Measurements from ENCODE around the gene IFNA2. TPM values are rescaled to one million over a fixed set of nuclear protein-coding genes. Genes with fewer than 3 reads are reported as not detected.

The IFNA2 gene
- total and polyA plus RNA-seq, 4 donors, result not detected

DNA sequence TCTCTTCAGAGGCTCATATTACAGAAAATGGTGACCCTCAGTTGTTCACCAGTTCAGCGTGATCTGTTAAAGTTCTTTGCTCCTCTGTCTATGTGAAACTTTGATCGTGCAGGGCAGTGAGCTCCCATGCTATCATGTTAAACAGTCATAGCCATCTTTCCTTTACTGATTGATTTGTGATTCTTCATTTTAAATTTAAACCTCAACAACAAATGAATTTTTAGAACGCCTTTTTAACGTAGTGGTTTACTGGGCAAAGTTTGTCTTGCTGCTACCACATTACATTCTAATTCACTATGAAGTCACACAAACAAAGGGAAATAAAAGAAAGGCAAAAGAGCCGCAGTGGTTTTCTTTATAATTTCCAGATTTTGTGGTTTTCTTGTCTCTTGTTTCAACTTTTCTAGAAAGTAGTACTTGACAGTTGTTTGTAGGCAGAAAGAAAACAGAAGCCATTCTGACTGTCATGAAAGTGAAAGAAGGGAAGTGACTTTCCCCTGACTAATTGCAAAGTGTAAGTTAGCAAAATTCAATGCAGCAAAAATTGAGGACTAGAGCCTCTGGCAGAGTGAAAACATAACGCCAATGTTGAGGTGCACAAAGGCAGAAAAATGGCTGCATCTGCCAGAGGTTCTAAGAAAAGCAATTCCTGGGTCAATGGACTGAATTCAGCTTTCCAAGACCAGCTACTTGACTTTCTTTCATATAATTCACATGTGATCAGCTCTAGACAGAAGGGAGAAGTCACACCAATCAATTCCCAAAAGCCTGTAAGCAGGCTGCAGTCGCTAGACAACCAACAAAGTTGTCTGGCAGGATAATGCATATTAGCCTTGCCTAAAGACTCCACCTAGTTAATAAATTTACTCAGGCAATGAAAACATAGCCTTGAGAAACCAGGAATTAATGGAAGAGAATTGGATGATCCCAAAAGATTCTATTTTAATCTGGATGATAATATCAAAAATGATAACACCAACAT lies 27.4 kb downstream of the IFNA2 start (continued):
- TF ChIP-seq RXRA (IDR thresholded peaks at IDR 0.05) (no peak), YY1 (IDR thresholded peaks at IDR 0.05) (no peak), FOXA1 (IDR thresholded peaks at IDR 0.05) (no peak)

DNA sequence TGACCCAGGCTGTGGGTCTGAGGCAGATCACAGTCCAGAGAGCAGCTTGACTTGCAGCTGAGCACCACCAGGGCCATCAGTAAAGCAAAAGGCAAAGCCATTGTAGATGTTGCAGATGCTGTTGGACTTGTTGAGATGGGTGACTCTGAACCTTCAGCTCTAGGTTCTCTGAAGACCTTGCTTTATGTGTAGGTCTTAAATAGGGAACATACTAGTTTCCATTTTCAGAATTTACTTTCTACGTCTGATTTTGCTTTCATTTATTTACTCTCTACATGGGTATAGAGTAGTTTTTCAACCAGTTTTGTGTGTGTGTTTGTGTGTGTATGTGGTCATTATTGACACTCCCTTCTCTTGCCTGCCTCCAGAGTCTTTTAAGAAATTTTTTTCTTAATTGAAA lies 34.4 kb downstream of the IFNA2 start, which contains the start of gene IFNA6:
Gene IFNA6 (minus strand): TSS at position 101 of the 400 bp plus-strand sequence. CDS start 0 bp downstream, at position 101.
- WGBS, result 85% methylated on average over 1 of the region's 1 CpG
- no peak within 1 kb of the TSS for H3K4me3 ChIP-seq (ENCODE audit: low read depth in 1 of 3, low read length in 3 of 3)
- H3K9ac ChIP-seq (ENCODE audit: low read depth in 1 of 2, low read length in 2 of 2), result no peak within 1 kb of the TSS
- no peaks in the 10 kb centered on the region for H3K36me3 ChIP-seq (ENCODE audit: control insufficient read depth in 4 of 4, insufficient read depth in 3 of 4, low read depth in 1 of 4, low read length in 3 of 4)
- H3K27ac ChIP-seq (ENCODE audit: low read depth in 1 of 2, low read length in 2 of 2), result no peak within 1 kb of the TSS
- H3K4me1 ChIP-seq (ENCODE audit: control insufficient read depth in 4 of 4, insufficient read depth in 4 of 4, low read length in 3 of 4), result no peaks in the 10 kb centered on the region
- no peak for DNase-seq (ENCODE audit: low spot score)
- H3K9me3 ChIP-seq (ENCODE audit: control insufficient read depth in 4 of 4, low read length in 3 of 4), result no peaks in the 10 kb centered on the region
- TF ChIP-seq NR2F2 (IDR thresholded peaks at IDR 0.05), result no peak
- no peak for TF ChIP-seq FOXA1 (IDR thresholded peaks at IDR 0.05)
- no peak for TF ChIP-seq EGR1 (IDR thresholded peaks at IDR 0.05; ENCODE audit: low read depth in 2 of 2)
- TF ChIP-seq HNF4G (IDR thresholded peaks at IDR 0.05), result no peak
- TF ChIP-seq RAD21 (IDR thresholded peaks at IDR 0.05), result no peak
- TF ChIP-seq, protein P1, sequence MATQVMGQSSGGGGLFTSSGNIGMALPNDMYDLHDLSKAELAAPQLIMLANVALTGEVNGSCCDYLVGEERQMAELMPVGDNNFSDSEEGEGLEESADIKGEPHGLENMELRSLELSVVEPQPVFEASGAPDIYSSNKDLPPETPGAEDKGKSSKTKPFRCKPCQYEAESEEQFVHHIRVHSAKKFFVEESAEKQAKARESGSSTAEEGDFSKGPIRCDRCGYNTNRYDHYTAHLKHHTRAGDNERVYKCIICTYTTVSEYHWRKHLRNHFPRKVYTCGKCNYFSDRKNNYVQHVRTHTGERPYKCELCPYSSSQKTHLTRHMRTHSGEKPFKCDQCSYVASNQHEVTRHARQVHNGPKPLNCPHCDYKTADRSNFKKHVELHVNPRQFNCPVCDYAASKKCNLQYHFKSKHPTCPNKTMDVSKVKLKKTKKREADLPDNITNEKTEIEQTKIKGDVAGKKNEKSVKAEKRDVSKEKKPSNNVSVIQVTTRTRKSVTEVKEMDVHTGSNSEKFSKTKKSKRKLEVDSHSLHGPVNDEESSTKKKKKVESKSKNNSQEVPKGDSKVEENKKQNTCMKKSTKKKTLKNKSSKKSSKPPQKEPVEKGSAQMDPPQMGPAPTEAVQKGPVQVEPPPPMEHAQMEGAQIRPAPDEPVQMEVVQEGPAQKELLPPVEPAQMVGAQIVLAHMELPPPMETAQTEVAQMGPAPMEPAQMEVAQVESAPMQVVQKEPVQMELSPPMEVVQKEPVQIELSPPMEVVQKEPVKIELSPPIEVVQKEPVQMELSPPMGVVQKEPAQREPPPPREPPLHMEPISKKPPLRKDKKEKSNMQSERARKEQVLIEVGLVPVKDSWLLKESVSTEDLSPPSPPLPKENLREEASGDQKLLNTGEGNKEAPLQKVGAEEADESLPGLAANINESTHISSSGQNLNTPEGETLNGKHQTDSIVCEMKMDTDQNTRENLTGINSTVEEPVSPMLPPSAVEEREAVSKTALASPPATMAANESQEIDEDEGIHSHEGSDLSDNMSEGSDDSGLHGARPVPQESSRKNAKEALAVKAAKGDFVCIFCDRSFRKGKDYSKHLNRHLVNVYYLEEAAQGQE (IDR thresholded peaks at IDR 0.05), result no peak
- no peak for TF ChIP-seq SP1 (IDR thresholded peaks at IDR 0.05)
- TF ChIP-seq, protein P2, sequence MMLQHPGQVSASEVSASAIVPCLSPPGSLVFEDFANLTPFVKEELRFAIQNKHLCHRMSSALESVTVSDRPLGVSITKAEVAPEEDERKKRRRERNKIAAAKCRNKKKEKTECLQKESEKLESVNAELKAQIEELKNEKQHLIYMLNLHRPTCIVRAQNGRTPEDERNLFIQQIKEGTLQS (IDR thresholded peaks at IDR 0.05), result no peak
- TF ChIP-seq, protein P3, sequence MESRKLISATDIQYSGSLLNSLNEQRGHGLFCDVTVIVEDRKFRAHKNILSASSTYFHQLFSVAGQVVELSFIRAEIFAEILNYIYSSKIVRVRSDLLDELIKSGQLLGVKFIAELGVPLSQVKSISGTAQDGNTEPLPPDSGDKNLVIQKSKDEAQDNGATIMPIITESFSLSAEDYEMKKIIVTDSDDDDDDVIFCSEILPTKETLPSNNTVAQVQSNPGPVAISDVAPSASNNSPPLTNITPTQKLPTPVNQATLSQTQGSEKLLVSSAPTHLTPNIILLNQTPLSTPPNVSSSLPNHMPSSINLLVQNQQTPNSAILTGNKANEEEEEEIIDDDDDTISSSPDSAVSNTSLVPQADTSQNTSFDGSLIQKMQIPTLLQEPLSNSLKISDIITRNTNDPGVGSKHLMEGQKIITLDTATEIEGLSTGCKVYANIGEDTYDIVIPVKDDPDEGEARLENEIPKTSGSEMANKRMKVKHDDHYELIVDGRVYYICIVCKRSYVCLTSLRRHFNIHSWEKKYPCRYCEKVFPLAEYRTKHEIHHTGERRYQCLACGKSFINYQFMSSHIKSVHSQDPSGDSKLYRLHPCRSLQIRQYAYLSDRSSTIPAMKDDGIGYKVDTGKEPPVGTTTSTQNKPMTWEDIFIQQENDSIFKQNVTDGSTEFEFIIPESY (IDR thresholded peaks at IDR 0.05), result no peak
- no peak for TF ChIP-seq GABPA (IDR thresholded peaks at IDR 0.05 in 1 of 2, conservative IDR thresholded peaks at IDR 0.05 in 1 of 2)
- TF ChIP-seq HNF4A (conservative IDR thresholded peaks at IDR 0.05), result no peak
- no peak for TF ChIP-seq FOXA2 (IDR thresholded peaks at IDR 0.05)
- TF ChIP-seq, protein P4, sequence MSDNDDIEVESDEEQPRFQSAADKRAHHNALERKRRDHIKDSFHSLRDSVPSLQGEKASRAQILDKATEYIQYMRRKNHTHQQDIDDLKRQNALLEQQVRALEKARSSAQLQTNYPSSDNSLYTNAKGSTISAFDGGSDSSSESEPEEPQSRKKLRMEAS (IDR thresholded peaks at IDR 0.05), result no peak
- no peak for TF ChIP-seq TAF1 (conservative IDR thresholded peaks at IDR 0.05)
- peaks cover 0 to 17% (median 3%) of the 10 kb centered on the region in 4 donors for H3K27me3 ChIP-seq (ENCODE audit: control insufficient read depth in 4 of 4, insufficient read depth in 4 of 4, low read length in 3 of 4)

Measured in liver (tissue), 9 donors.